Measurements from ENCODE around the gene DOCK4. TPM values are rescaled to one million over a fixed set of nuclear protein-coding genes. Genes with fewer than 3 reads are reported as not detected.
A peak's percentile ranks its signal among the peaks of the same experiment; 100 is the strongest.

The DOCK4 gene
- total RNA-seq, 1 donor from 2014 or later = 11.8 TPM

GRCh38 chr7:111871283-111871682 lies 334.9 kb downstream of the DOCK4 start:
- ATAC-seq (no peak), DNase-seq (ENCODE audit: low spot score) (no peak)

- ATAC-seq (no peak), DNase-seq (ENCODE audit: low spot score) (no peak)
These were observed 336.9 kb downstream of the DOCK4 start for GRCh38 chr7:111869280-111869679.

- ATAC-seq (no peak), DNase-seq (ENCODE audit: low spot score) (no peak)
These were observed 338.8 kb downstream of the DOCK4 start for GRCh38 chr7:111867348-111867931.

GRCh38 chr7:111866787-111867186 lies 339.4 kb downstream of the DOCK4 start:
- ATAC-seq = no peak
- no peak for DNase-seq (ENCODE audit: low spot score)

GRCh38 chr7:111865430-111865829 lies 340.8 kb downstream of the DOCK4 start:
- ATAC-seq = no peak
- no peak for DNase-seq (ENCODE audit: low spot score)

- ATAC-seq = no peak
- no peak for DNase-seq (ENCODE audit: low spot score)
These were observed 341.8 kb downstream of the DOCK4 start for GRCh38 chr7:111864291-111864976.

GRCh38 chr7:111863269-111863668 lies 342.9 kb downstream of the DOCK4 start:
- ATAC-seq (no peak), DNase-seq (ENCODE audit: low spot score) (no peak)

GRCh38 chr7:111860248-111860647 lies 346.0 kb downstream of the DOCK4 start:
- ATAC-seq (no peak), DNase-seq (ENCODE audit: low spot score) (no peak)

GRCh38 chr7:111858331-111858730 lies 347.9 kb downstream of the DOCK4 start:
- DNase-seq (ENCODE audit: low spot score) (no peak), ATAC-seq (no peak)

- ATAC-seq = peak; percentile 57
These were observed 350.4 kb downstream of the DOCK4 start for GRCh38 chr7:111855842-111856227.

GRCh38 chr7:111855161-111855841 lies 350.9 kb downstream of the DOCK4 start:
- DNase-seq (ENCODE audit: low spot score) = no peak

More at GRCh38 chr7:111855842-111856227, 350.4 kb downstream of the DOCK4 start:
- DNase-seq (ENCODE audit: low spot score) = no peak

GRCh38 chr7:111853201-111853990 lies 352.8 kb downstream of the DOCK4 start:
- no peak for ATAC-seq
- DNase-seq (ENCODE audit: low spot score) = no peak

More at GRCh38 chr7:111855161-111855841, 350.9 kb downstream of the DOCK4 start:
- peak; percentile 82 for ATAC-seq

- ATAC-seq (no peak), DNase-seq (ENCODE audit: low spot score) (no peak)
These were observed 354.1 kb downstream of the DOCK4 start for GRCh38 chr7:111852081-111852480.

GRCh38 chr7:111846898-111847297 lies 359.3 kb downstream of the DOCK4 start:
- DNase-seq (ENCODE audit: low spot score) = no peak
- ATAC-seq = no peak

GRCh38 chr7:111845853-111846252 lies 360.3 kb downstream of the DOCK4 start:
- no peak for ATAC-seq
- DNase-seq (ENCODE audit: low spot score) = no peak

- DNase-seq (ENCODE audit: low spot score) (no peak), ATAC-seq (peak; percentile 57)
These were observed 361.1 kb downstream of the DOCK4 start for GRCh38 chr7:111844904-111845671.

- DNase-seq (ENCODE audit: low spot score) (no peak), ATAC-seq (no peak)
These were observed 363.7 kb downstream of the DOCK4 start for GRCh38 chr7:111842491-111842890.

GRCh38 chr7:111841596-111842205 lies 364.5 kb downstream of the DOCK4 start:
- DNase-seq (ENCODE audit: low spot score) (no peak), ATAC-seq (no peak)

GRCh38 chr7:111840528-111840927 lies 365.7 kb downstream of the DOCK4 start:
- ATAC-seq = no peak
- no peak for DNase-seq (ENCODE audit: low spot score)

GRCh38 chr7:111839261-111839660 lies 366.9 kb downstream of the DOCK4 start:
- no peak for DNase-seq (ENCODE audit: low spot score)
- ATAC-seq = no peak
